ENCODE measurements around the gene OR8B2.

DNA sequence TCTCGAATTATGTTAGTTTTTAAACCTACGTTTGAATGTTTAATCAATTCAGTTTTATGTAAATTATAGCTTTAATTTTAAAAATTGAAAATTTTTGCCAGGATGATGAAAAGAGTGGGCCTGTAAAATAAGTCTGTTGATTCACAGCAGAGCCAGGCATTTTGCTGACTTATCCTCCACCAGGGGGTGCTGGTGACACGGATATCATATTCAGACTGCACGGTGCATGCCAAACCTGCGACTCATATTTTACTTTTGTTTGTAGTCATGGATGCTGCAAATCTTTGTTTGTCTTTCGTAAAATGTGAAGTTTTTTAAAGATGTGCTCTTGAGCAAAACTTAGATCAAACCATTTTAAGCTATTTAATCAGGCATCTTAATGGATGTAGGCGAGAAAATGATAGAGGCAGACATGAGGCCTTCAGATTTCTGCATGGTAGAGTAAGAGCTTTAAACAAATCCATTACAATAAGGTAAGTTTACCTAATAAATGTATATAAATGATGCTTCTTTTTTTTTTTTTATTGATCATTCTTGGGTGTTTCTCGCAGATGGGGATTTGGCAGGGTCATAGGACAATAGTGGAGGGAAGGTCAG lies 18.1 kb upstream of the OR8B2 start:
- no peak for TF ChIP-seq RFX5 (IDR thresholded peaks at IDR 0.05)
- no peak for TF ChIP-seq ESRRA (IDR thresholded peaks at IDR 0.05; ENCODE audit: borderline replicate concordance, low read length)
- TF ChIP-seq CHD2 (IDR thresholded peaks at IDR 0.05; ENCODE audit: low read length, partially characterized antibody) = no peak
- TF ChIP-seq, protein P1, sequence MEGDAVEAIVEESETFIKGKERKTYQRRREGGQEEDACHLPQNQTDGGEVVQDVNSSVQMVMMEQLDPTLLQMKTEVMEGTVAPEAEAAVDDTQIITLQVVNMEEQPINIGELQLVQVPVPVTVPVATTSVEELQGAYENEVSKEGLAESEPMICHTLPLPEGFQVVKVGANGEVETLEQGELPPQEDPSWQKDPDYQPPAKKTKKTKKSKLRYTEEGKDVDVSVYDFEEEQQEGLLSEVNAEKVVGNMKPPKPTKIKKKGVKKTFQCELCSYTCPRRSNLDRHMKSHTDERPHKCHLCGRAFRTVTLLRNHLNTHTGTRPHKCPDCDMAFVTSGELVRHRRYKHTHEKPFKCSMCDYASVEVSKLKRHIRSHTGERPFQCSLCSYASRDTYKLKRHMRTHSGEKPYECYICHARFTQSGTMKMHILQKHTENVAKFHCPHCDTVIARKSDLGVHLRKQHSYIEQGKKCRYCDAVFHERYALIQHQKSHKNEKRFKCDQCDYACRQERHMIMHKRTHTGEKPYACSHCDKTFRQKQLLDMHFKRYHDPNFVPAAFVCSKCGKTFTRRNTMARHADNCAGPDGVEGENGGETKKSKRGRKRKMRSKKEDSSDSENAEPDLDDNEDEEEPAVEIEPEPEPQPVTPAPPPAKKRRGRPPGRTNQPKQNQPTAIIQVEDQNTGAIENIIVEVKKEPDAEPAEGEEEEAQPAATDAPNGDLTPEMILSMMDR (IDR thresholded peaks at IDR 0.05) = peak; percentile 63

Measured in A549 (cell line).